NCI-H2196 (cell line): ENCODE measurements around the gene ZCCHC24.

Experiments
- DNase-seq: peaks from one replicate; lab custom pipeline; 2025; ENCODE audit not compliant: unreplicated experiment; lab: John Stamatoyannopoulos, UW

Gene ZCCHC24

GRCh38 chr10:79445161-79445976 is at the start of gene ZCCHC24:
Gene ZCCHC24 (minus strand): TSS chr10:79445624. CDS start chr10:79445440, 184 bp downstream.
- DNase-seq = peak; percentile 83

- no peak for DNase-seq
Observed at GRCh38 chr10:79493806-79494205, 48.4 kb upstream of the ZCCHC24 start.

DNA sequence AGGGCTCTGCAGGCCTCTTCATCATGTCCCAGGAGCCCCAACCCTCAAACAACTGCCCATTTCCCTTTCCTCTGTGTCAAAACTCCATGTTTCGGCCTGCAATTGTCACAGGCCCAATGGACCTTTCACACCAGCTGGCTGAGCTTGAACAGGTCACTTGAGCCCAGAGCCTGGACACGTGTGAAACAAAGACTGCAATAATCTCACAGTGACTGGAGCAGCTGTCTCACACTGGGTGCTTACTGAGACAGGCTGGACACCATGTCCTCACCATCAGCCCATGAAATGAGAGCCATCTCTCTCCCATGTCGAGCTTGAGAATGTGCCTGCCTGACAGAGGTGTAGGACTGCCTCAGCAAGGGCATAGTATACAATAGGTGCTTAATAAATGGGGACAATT is 47.4 kb upstream of the ZCCHC24 start:
- DNase-seq = no peak

DNA sequence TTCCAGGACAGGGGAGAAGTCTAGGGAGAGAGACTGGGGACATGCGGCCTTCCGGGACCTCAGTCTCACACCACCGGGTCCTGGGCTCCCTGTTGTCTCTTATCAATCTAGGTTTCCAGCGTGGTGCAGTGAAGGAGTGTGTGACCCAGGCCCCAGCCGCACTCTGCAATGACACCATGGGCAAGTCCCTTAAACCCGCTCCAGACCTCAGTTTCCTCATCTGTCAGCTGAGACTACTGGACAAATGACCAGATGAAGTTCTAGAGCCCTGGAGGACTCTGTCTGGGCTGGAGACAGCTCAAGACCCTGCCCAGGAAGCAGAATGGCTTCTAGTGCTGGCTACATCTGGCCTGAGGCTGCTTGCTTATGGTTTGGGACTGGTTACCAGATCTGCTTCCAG is 46.8 kb upstream of the ZCCHC24 start:
- DNase-seq = no peak

- DNase-seq = no peak
Observed at GRCh38 chr10:79491143-79491835, 45.9 kb upstream of the ZCCHC24 start.

- DNase-seq = peak; percentile 7
Observed at GRCh38 chr10:79490400-79491142, 45.1 kb upstream of the ZCCHC24 start.

GRCh38 chr10:79488870-79489269 is 43.4 kb upstream of the ZCCHC24 start:
- DNase-seq = no peak

DNA sequence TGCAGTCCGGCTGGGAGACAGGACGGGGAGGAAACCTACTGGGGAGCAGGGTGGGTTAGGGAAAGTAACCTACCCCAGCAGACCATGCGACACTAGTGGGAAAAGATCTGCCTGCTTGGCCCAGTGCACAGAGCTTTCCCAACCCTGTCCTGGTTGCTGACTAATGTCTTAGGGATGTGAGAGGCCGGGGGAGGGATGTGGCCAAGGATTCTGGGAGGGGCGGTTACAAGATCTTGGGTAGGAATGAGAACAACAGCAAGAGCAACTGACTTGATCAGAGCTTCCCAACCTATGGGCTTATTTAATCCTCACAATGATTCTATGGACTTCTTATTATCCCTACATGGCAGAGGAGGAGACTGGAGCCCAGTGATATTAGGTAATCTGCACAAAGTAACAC is 42.9 kb upstream of the ZCCHC24 start:
- no peak for DNase-seq

DNA sequence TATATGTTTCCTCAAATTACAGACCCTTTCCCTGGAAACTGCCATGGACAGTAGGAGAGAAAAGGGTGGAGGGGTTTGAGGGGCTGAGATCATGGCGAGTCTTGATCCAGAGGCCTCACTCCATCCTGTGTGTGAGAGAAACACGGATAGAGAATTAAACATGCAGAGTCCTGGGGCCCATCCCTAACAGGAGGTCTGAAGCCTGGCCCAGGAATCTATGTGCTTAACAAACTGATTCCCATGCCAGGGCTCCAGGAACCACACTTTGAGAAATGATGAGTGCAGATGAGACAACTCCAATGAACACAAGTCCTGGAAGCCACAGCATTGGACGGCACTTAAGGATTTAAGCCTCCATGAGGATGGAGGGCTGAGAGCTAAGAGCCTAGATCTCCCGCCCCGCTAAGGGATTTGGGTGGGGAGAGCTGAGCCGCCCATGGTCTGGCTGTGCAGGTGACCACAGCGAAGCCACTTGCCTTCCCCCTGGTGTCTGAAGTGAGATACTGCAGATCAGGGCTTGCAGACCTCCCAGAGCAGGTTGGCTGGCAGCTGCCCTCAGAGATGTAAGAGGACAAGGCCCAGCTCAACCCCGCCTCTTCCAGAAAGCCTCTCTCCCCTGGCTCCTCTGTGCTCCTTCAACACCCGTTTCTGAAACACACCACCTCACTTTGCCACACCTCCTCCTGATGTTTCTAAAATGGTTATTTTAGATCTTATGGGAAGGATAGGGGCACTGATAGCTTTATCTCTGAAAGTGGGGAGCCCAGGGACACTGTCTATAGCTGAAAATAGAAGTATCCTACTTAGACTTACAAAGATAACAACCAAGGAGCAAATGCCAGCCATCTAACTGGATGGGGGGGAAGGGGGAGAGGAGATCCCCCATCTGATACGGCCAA is 42.1 kb upstream of the ZCCHC24 start:
- DNase-seq = peak; percentile 31

GRCh38 chr10:79484476-79484875 is 39.1 kb upstream of the ZCCHC24 start:
- no peak for DNase-seq

- DNase-seq = no peak
Observed at GRCh38 chr10:79483948-79484347, 38.5 kb upstream of the ZCCHC24 start.

GRCh38 chr10:79483299-79483698 is 37.9 kb upstream of the ZCCHC24 start:
- DNase-seq = no peak

GRCh38 chr10:79482741-79483140 is 37.3 kb upstream of the ZCCHC24 start:
- no peak for DNase-seq

DNA sequence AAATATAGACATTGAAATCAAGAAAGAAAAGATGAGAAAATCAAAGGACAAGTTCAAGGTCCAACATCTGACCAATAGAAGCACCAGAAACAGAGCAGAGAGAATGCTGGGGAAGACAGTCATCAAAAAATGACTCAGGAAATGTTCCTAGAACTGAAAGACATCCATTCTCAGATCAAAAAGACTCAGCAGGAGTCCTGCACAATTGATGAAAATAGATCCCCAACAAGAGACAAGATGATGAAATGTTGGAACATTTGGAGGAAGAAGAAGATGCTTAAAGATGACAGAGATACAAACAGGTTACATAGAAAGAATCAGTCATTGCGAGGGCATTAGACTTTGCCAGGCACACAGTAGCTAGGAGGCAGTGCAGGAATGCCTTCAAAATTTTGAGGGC is 36.9 kb upstream of the ZCCHC24 start:
- DNase-seq = no peak

DNA sequence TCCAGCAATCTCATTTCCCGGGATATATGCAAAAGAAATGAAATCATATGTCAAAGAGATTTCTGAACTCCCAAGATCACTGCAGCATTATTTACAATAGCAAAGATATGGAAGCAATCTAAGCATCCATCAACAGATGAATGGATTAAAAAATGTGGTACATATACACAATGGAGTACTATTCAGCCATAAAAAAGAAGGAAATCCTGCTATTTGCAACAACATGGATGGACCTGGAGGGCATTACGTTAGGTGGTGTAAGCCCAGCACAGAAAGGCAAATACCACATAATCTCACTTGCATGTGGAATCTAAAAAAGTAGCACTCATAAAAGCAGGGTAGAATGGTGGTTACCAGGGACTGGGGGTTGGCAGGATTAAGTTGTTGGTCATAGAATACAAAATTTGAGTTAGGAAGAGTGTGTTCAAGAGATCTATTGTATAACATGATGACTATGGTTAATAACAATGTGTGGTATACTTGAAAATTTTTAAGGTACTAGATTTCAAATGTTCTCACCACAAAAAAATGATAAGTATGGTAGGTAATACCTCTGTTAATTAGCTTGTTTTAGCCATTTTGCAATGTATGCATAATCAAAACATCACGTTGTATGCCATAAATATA is 34.0 kb upstream of the ZCCHC24 start:
- no peak for DNase-seq

- DNase-seq = no peak
Observed at GRCh38 chr10:79477456-79477855, 32.0 kb upstream of the ZCCHC24 start.

- no peak for DNase-seq
Observed at GRCh38 chr10:79476645-79477044, 31.2 kb upstream of the ZCCHC24 start.

GRCh38 chr10:79475877-79476276 is 30.5 kb upstream of the ZCCHC24 start:
- no peak for DNase-seq

- no peak for DNase-seq
Observed at GRCh38 chr10:79475119-79475653, 29.8 kb upstream of the ZCCHC24 start.

GRCh38 chr10:79473496-79474095 is 28.2 kb upstream of the ZCCHC24 start:
- DNase-seq = no peak
